Neuronal stem cell (in vitro differentiated cells): ENCODE results near the gene ZNF362.

Experiments used
- DNase-seq: peaks from one replicate; pipeline ENCODE4 v3.0.0-alpha.2; 2013; ENCODE audit warnings: low spot score
- H2AFZ ChIP-seq: one replicate; pipeline ENCODE4 v1.6.1; 2013; ENCODE audit warnings: mild to moderate bottlenecking, low read length, inconsistent platforms
- H2AK5ac ChIP-seq: 2 replicates; pipeline ENCODE4 v1.6.1; 2013; ENCODE audit warnings: low read depth, mild to moderate bottlenecking, inconsistent platforms, low read length, moderate library complexity, mixed read lengths
- H2BK120ac ChIP-seq: 2 replicates; pipeline ENCODE4 v1.6.1; 2013; ENCODE audit warnings: low read depth, mild to moderate bottlenecking, inconsistent platforms, low read length, moderate library complexity, mixed read lengths
- H2BK12ac ChIP-seq: one replicate; pipeline ENCODE4 v1.6.1; 2013; ENCODE audit warnings: low read length, inconsistent platforms
- H2BK15ac ChIP-seq: 2 replicates; pipeline ENCODE4 v1.6.1; 2013; ENCODE audit warnings: mild to moderate bottlenecking, low read length, inconsistent platforms, mixed read lengths
- H2BK5ac ChIP-seq: one replicate; pipeline ENCODE4 v1.6.1; 2013; ENCODE audit warnings: inconsistent platforms, mild to moderate bottlenecking, low read length, moderate library complexity
- H3K14ac ChIP-seq: one replicate; pipeline ENCODE4 v1.6.1; 2013; ENCODE audit warnings: low read length, inconsistent platforms
- H3K18ac ChIP-seq: 2 replicates; pipeline ENCODE4 v1.6.1; 2013; ENCODE audit warnings: low read length, inconsistent platforms
- H3K23ac ChIP-seq: 2 replicates; pipeline ENCODE4 v1.6.1; 2013; ENCODE audit warnings: low read depth, mild to moderate bottlenecking, mixed read lengths, low read length, inconsistent platforms; ENCODE audit not compliant: poor library complexity
- H3K27ac ChIP-seq: replicated peaks from 3 replicates; pipeline ENCODE4 v1.5.1; 2013; ENCODE audit warnings: low read length, inconsistent platforms
- H3K27me3 ChIP-seq, 3 experiments: 2 replicates each; pipeline ENCODE4 v1.6.1; 2013; ENCODE audit warnings: low read length in 3 of 3, mild to moderate bottlenecking in 2 of 3, inconsistent platforms in 1 of 3, low read depth in 1 of 3, mixed read lengths in 1 of 3, moderate library complexity in 1 of 3; ENCODE audit not compliant: control insufficient read depth in 3 of 3, insufficient read depth in 3 of 3
- H3K36me3 ChIP-seq, 2 donors: replicated peaks in 1 of 2; 2 replicates each; pipeline ENCODE4 v1.6.1; 2013; ENCODE audit warnings: low read length in 2 of 2; ENCODE audit not compliant: control insufficient read depth in 2 of 2, insufficient read depth in 2 of 2
- H3K4ac ChIP-seq: 2 replicates; pipeline ENCODE4 v1.6.1; 2013; ENCODE audit warnings: inconsistent platforms, mild to moderate bottlenecking, low read length, moderate library complexity
- H3K4me1 ChIP-seq, 2 donors: 1 replicate in 1 of 2; 2 replicates in 1 of 2; pipeline ENCODE4 v1.6.1; 2013; ENCODE audit warnings: low read length in 2 of 2, low read depth in 1 of 2; ENCODE audit not compliant: control insufficient read depth in 2 of 2, insufficient read depth in 1 of 2
- H3K4me2 ChIP-seq: one replicate; pipeline ENCODE4 v1.6.1; 2013; ENCODE audit warnings: mild to moderate bottlenecking, low read length, inconsistent platforms; ENCODE audit not compliant: insufficient read depth, poor library complexity, severe bottlenecking
- H3K4me3 ChIP-seq, 2 donors: 2 replicates each; pipeline ENCODE4 v1.5.1; 2013; ENCODE audit warnings: low read length in 2 of 2, mild to moderate bottlenecking in 2 of 2, inconsistent platforms in 1 of 2, moderate library complexity in 1 of 2
- H3K79me1 ChIP-seq: one replicate; pipeline ENCODE4 v1.6.1; 2013; ENCODE audit warnings: low read depth, mild to moderate bottlenecking, inconsistent platforms, low read length, moderate library complexity
- H3K9ac ChIP-seq: one replicate; pipeline ENCODE4 v1.6.1; 2013; ENCODE audit warnings: mild to moderate bottlenecking, low read depth, low read length, inconsistent platforms; ENCODE audit not compliant: poor library complexity
- H3K9me3 ChIP-seq, 2 donors: replicated peaks in 1 of 2; 2 replicates each; pipeline versions ENCODE3 to v1.6.1; 2013; ENCODE audit warnings: low read length in 2 of 2, mild to moderate bottlenecking in 2 of 2, inconsistent platforms in 1 of 2, low read depth in 1 of 2, mixed read lengths in 1 of 2, moderate library complexity in 1 of 2; ENCODE audit not compliant: control insufficient read depth in 2 of 2, insufficient read depth in 1 of 2
- H4K8ac ChIP-seq: one replicate; pipeline ENCODE4 v1.6.1; 2013; ENCODE audit warnings: low read depth, mild to moderate bottlenecking, inconsistent platforms, low read length, moderate library complexity
- H4K91ac ChIP-seq: one replicate; pipeline ENCODE4 v1.6.1; 2013; ENCODE audit warnings: low read length, low read depth, mild to moderate bottlenecking, inconsistent platforms; ENCODE audit not compliant: poor library complexity
- WGBS, 2 donors: extraction: QIAGEN DNeasy Blood & Tissue Kit; methylation state at CpG; one replicate each; pipeline ENCODE4 v1.1.7; 2013; ENCODE audit warnings: missing lambda C conversion rate in 2 of 2, mixed read lengths in 1 of 2; ENCODE audit not compliant: insufficient read length in 2 of 2, insufficient replicate concordance in 1 of 2; ENCODE audit errors: extremely low coverage in 2 of 2; 5-methylcytosine and 5-hydroxymethylcytosine counted together

Gene ZNF362

DNA sequence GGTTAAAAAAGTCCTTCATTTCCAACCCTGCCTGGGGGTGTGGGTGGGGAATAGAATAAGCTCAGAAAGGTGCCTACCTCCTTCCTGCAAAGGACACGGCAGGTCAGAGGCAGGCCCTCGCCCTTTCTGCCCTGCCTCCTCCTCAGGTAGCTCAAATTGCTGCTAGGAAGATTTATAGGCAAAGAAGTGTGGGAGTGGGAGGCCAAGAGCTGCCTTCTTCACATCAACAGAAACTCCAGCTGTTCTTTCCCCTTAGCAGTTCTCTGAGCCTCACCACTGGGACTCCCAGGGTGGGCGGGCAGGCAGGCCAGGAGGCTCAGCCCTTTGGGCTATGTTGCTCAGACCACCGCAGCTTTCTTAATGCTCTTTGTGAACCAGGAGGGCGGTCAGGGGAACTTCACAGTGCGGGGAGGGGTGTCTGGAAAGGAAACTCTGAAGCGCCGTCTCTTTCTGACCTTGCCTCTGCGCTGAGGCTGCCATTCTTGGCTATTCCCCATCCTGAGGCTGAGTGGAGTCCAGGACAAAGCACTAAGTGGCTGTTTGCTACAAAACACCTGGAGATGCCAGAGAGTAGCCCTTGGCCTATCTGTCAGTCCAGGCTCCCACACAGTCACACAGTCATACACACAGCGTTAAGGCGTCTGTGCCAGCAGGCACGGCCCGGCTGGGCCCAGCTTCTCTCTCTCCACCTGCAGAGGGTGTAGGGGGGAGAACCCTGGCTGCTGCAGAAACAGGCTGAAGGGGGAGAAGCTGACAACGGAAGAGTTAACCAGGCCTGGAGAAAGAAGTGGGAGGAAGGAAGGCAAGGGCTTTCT is 67.6 kb downstream of the ZNF362 start:
- no CpG with 5 or more reads among the region's 14 CpGs for WGBS, 2 donors
- H3K4ac ChIP-seq, result no peak overlapping the region
- no peak overlapping the region for H3K14ac ChIP-seq
- no peak overlapping the region for H3K18ac ChIP-seq
- H2AK5ac ChIP-seq, result no peak overlapping the region
- H4K91ac ChIP-seq, result no peak overlapping the region
- no peak overlapping the region for H4K8ac ChIP-seq
- H3K36me3 ChIP-seq, result peaks cover 52 to 76% of the 10 kb centered on the region in 2 donors
- peaks cover 5% of the 10 kb centered on the region for H3K79me1 ChIP-seq
- H2BK5ac ChIP-seq, result no peak overlapping the region
- H3K4me3 ChIP-seq, result no peak overlapping the region
- peaks cover 0 to 3% of the 10 kb centered on the region in 2 donors for H3K4me1 ChIP-seq
- no peak overlapping the region for H3K27ac ChIP-seq
- H2BK12ac ChIP-seq, result no peak overlapping the region
- DNase-seq, result no peak
- no peak overlapping the region for H2AFZ ChIP-seq
- H3K9ac ChIP-seq, result no peak overlapping the region
- H3K27me3 ChIP-seq, result no peaks in the 10 kb centered on the region
- H3K4me2 ChIP-seq, result no peak overlapping the region
- no peak overlapping the region for H2BK15ac ChIP-seq
- no peak overlapping the region for H3K23ac ChIP-seq
- no peaks in the 10 kb centered on the region for H3K9me3 ChIP-seq
- H2BK120ac ChIP-seq, result no peak overlapping the region

DNA sequence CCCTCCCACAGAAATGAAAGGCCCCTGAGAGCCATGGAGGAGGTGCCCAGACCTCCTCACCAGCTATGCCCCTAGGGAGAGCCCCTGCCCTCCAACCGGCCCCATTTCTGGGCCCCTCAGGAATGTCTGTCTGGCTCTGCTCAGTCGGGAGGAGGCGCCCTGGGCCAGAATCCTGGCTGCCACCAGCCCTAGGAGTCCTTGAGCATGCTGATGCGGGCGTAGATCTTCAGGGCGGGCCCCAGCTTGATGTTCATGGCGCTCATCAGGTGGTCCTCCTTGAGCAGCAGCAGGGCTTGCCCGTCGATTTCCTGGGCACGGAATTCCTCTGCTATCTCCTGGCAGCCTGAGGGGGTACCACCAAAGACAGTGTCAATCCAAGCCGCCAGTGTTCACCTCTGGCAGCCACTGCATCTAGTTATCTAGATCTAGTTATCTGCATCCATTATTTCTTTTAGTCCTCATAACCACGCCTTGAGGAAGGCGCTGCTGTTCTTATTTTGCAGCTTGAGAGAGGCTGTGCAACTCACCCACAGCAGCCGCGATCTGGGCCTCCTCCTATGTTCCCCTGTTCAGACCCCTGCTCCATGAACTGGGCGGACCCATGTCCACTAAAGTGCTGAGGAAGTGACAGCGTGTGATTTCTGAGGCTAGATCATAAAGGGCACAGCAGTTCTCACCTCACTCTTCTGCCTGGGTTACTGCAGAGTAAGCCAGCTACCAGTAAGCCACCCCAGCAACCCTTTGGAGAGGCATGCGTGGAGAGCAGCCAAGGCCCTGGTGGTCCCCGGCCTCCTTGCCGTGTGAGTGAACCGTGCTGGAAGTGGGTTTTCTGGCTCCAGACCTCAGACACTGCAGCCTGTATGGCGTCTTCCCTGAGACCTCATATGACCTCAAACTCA is 68.6 kb downstream of the ZNF362 start:
- DNase-seq, result no peak
- Histone ChIP-seq H3K27ac (no peak overlapping the region), H2BK12ac (no peak overlapping the region), H3K23ac (no peak overlapping the region), H3K9me3 (no peaks in the 10 kb centered on the region), H4K91ac (no peak overlapping the region), H3K27me3 (no peaks in the 10 kb centered on the region), H2AFZ (no peak overlapping the region), H3K36me3 (peaks cover 61 to 86% of the 10 kb centered on the region in 2 donors), H3K18ac (no peak overlapping the region), H3K4ac (no peak overlapping the region), H3K4me2 (no peak overlapping the region), H3K9ac (no peak overlapping the region), H3K4me1 (peaks cover 0 to under 1% of the 10 kb centered on the region in 2 donors), H2BK15ac (no peak overlapping the region), H4K8ac (no peak overlapping the region), H2BK5ac (no peak overlapping the region), H3K14ac (no peak overlapping the region), H3K4me3 (no peak overlapping the region), H2AK5ac (no peak overlapping the region), H2BK120ac (no peak overlapping the region), H3K79me1 (peaks cover 5% of the 10 kb centered on the region)
- no CpG with 5 or more reads among the region's 22 CpGs for WGBS, 2 donors

DNA sequence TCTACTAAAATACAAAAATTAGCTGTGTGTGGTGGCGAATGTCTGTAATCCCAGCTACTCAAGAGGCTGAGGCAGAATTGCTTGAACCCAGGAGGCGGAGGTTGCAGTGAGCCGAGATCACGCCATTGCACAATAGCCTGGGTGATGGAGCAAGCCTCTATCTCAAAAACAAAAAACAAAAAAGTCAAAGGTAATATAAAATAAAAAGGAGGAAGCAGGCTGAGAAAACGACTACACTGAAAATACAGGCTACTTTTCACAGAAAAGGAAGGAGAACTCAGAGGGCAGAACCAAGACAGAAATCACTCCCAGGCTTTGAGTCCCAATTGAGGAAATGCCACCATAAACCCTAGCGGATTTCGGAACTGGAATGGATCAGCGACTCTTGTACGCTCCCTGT is 70.5 kb downstream of the ZNF362 start:
- Histone ChIP-seq H2BK5ac (no peak overlapping the region), H3K9me3 (no peaks in the 10 kb centered on the region), H3K18ac (no peak overlapping the region), H3K4me1 (no peaks in the 10 kb centered on the region), H3K14ac (no peak overlapping the region), H2BK12ac (no peak overlapping the region), H3K79me1 (peaks cover 5% of the 10 kb centered on the region), H3K4me2 (no peak overlapping the region), H2BK15ac (no peak overlapping the region), H3K9ac (no peak overlapping the region), H3K23ac (no peak overlapping the region), H4K91ac (no peak overlapping the region), H2AK5ac (no peak overlapping the region), H2AFZ (no peak overlapping the region), H3K27ac (no peak overlapping the region), H3K4me3 (no peak overlapping the region), H3K27me3 (no peaks in the 10 kb centered on the region), H2BK120ac (no peak overlapping the region), H3K4ac (no peak overlapping the region), H4K8ac (no peak overlapping the region), H3K36me3 (peaks cover 77 to 98% of the 10 kb centered on the region in 2 donors)
- DNase-seq, result no peak
- WGBS, 2 donors, result no CpG with 5 or more reads among the region's 9 CpGs
